HG03378 (cell line): ENCODE measurements around the gene APLN.

Experiments
- ATAC-seq: cut with Tn5 transposase; IDR thresholded peaks from one replicate; pipeline ENCODE4 v1.9.1; 2021; ENCODE audit warnings: mild to moderate bottlenecking, moderate library complexity; ENCODE audit not compliant: unreplicated experiment

APLN gene, protein sequence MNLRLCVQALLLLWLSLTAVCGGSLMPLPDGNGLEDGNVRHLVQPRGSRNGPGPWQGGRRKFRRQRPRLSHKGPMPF

GRCh38 chrX:129654652-129655546, at the start of gene APLN:
Gene APLN, minus strand, starts transcription at chrX:129654956. Its CDS starts 326 bp downstream, at chrX:129654630.
- no peak for ATAC-seq

- no peak for ATAC-seq
Measured at GRCh38 chrX:129704491-129704890, 49.7 kb upstream of the APLN start.

- ATAC-seq = no peak
Measured at GRCh38 chrX:129701624-129702069, 46.9 kb upstream of the APLN start.

GRCh38 chrX:129700536-129700935, 45.8 kb upstream of the APLN start:
- ATAC-seq = no peak

- ATAC-seq = no peak
Measured at GRCh38 chrX:129698150-129698549, 43.4 kb upstream of the APLN start.

DNA sequence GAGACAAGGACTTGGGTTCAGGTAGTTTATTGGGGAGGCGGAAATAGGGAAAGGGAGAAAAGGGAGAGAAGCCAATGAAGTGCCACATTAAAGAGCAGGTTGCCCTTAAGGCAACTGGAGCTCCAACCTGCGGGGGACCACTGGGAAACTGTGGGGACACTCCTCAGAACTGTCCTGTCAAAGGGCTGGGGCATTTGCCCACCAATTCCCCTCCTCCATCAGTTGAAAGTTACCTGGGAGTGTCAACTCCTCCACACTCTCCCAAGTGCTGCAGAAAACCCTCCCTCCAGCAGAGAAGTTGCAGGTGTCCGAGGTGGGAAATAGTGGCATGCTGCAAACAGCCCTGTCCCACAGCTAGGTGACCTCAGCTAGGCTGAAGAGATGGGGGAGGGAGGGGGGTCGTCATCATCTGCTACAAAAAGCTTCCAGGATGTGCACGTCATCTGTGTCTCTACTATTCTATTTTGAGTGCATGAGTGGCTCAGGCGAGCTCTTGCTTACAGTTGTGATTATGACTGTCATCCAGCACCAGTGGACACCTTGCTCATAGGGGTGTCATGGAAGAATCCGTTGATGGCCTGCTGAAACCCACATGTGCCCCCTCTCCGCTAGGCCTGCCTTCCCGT, 42.6 kb upstream of the APLN start:
- no peak for ATAC-seq

DNA sequence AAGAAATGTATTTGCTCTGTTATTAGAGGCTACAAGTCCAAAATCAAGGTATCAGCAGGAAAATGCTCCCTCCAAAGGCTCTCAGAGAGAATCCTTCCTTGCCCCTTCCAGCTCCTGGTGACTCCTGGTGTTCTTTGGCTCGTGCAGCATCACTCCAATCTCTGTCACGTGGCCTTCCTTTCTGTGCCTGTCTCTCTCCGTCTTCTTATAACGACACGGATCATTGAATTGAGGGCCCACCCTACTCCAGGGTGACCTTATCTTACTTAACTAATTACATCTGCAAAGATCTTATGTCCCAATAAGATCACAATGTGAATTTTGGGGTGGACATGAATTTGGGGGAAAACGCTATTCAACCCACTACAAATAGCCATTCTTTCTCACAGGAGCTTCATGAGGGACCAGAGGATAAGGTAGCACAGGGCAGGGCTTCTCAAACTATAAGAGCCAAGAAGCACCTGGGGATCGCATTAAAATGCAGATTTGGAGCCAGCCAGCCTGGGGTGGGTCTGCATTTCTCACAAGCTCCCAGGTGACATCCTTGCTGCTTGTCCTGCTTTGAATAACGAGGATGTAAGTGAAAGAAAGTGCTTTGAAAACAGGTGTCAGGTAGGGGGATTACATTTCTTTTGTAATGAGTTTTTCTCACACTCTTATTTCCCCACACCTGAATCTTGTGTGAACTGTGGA, 41.9 kb upstream of the APLN start:
- ATAC-seq = no peak

GRCh38 chrX:129695937-129696336, 41.2 kb upstream of the APLN start:
- no peak for ATAC-seq

DNA sequence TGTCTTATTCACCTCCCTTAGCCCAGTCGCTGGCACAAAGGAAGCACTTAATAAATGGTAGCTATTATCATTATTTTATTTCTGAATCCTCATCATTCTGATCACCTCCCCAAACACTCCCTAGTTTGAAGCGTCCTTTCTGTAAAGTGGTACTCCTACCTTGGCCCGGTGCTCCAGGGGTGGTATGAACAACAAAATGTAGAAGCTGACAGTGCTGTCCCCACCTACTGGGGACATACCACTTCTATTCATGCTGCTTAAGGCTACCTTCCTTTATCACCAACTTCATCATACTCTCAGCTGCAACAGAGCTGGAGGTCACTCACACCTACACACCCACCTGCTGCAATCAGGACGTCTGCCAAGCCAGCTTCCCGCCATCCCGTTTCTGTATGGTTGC, 40.8 kb upstream of the APLN start:
- no peak for ATAC-seq

GRCh38 chrX:129694805-129695204, 40.0 kb upstream of the APLN start:
- ATAC-seq = no peak

- no peak for ATAC-seq
Measured at GRCh38 chrX:129693354-129693753, 38.6 kb upstream of the APLN start.

- ATAC-seq = no peak
Measured at GRCh38 chrX:129690435-129690834, 35.7 kb upstream of the APLN start.

- no peak for ATAC-seq
Measured at GRCh38 chrX:129689796-129690195, 35.0 kb upstream of the APLN start.

GRCh38 chrX:129688097-129688496, 33.3 kb upstream of the APLN start:
- ATAC-seq = no peak

- no peak for ATAC-seq
Measured at GRCh38 chrX:129686422-129686948, 31.7 kb upstream of the APLN start.

DNA sequence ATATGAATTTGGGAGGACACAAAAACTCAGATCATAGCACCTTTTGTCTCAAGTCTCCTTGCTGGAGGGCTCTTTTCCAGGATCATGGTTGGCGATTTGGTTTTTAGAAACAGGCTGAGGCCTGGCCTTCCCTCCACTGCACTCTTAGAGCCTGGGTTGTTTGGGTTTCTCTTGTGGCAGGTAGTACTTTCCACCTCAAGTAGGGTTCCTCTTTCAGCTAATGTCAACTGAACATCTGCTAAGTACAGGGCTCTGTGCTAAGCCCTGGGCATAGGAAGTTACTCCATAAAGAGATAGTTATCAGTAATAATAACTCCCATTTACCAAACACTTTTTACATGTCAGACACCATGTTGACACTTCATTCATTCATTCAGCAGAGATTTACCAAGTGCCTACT, 28.2 kb upstream of the APLN start:
- no peak for ATAC-seq

DNA sequence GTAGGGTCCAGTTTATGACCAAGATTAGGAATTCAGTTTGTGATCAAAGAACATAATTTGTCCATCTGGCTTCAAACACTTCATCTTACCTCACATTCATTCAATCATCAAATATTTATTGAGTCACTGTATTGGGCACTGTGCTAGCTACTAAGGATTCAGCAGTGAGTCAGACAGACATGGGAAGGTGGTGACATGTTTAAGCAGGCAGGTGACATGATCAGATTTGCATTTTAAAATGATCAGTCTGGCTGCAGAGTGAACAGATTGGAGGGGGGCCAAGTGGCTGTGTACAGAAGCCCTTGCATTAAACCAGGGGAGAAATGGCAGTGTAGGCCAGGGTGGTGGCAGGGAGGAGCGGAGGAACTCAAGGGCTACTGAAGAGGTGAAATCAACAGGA, 25.1 kb upstream of the APLN start:
- ATAC-seq = no peak

DNA sequence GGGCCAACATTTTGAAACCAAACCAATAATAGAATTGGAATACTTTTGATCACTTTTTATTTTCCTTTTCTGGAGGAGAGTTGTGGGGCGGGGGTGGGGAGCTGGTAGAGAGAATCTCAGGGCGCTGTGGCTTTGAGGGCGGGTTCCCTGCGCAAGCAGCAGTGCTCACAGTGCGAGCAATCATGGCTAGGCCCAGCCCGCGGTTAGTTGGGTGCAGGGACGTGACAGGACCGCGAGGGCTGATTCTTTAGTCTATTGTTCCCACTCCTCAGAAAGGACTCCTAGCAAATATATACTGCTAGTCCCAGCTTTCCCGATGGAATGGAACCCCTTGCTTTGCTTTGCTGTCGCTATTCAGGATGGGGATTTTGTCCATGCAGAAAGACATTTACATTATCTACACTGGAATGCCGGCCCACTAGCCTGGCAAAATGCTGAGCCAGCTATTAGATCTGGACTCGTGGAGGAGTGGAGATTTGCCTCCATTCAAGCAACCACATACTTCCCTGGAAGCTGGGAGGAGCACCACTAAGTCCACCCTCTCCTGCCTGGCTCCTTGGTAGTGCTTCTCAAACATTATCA, 23.9 kb upstream of the APLN start:
- no peak for ATAC-seq

DNA sequence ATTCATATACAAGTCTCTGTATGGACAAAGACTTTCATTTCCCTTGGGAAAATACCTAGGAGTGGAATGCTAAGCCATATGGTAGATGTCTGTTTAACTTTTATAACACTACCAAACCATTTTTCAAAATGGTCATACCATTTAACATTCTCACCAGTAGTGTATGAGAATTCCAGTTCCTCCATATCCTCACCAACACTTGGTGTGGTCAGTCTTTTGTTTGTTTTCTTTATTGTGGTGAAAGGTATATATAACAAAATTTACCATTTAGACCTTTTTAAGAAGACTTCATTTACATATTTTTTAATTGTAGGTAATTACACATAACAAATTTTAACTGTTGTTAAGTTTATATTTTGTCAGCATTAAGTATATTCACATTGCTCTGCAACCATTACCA, 12.7 kb upstream of the APLN start:
- ATAC-seq = no peak

DNA sequence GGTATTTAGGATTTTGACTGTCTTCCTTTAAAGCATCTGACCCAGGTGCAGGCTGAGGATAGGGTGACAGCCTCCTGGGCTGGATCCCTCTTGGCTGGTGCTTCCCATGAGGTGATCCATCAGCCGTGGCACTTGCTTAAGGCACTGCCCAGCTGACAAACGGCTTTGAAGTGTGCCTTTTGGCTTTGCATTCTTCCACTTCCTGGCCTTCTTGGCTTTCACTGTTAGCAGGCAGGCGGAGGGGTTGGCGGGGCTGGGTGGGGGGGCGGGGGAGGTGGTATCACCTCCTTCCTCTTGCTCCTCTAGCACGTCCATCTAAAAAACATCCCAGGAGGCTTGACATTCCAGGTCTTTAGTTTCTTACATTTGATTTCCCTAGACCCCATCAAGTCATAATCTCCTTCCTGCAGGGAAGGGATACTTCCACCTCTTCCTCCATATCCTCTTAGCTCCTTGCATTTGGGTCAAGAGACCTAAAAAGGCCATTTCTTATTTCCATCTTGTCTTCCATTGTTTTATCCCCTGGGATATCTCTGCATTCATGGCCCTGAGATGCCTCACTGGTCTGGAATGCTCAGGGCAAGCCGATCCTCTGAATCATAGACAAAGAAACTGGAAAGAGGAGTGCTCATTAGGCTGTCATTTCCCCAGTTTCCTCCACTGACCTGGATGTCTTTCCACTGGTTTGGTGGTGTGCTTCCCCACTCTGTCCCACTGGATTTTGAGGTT, 11.3 kb upstream of the APLN start:
- no peak for ATAC-seq
